ENCODE results near the gene NOL11.

NOL11 gene

DNA sequence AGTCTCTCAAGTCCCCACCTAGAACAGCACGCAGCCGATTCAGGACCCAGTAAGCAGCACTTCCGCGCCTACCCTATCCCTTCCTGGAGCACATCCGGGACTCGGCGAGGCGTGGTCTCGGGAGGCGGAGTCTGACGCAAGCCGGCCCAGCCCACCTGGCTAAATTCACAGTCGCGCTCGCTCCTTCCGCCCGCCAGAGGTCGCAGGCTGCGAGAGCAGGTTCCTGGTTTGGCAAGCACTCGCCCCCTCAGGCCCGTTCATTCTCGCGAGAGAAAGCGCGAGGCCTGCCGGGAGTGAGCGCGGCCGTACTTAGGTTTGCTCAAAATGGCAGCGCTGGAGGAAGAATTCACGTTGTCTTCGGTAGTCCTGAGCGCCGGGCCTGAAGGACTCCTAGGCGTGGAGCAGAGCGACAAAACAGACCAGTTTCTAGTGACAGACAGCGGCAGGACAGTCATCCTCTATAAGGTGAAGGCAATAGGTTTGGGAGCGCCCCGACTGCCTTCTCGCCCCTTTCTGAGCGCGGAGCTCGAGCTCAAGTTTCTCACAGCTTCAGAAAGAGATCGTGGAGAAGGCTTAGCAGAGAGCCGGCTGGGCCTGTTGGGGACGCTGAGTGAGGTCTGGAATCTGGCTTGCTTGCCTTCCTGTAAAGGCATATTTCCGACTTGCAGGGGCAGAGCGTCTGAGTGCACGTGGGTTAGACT is at the start of gene NOL11:
TSS of gene NOL11 (plus strand) at position 313 of the 701 bp plus-strand sequence. CDS start at position 325, 12 bp downstream.
- no peak for TF ChIP-seq EZH2phosphoT487 (IDR thresholded peaks at IDR 0.05; ENCODE audit: borderline replicate concordance)
- TF ChIP-seq, protein P1, sequence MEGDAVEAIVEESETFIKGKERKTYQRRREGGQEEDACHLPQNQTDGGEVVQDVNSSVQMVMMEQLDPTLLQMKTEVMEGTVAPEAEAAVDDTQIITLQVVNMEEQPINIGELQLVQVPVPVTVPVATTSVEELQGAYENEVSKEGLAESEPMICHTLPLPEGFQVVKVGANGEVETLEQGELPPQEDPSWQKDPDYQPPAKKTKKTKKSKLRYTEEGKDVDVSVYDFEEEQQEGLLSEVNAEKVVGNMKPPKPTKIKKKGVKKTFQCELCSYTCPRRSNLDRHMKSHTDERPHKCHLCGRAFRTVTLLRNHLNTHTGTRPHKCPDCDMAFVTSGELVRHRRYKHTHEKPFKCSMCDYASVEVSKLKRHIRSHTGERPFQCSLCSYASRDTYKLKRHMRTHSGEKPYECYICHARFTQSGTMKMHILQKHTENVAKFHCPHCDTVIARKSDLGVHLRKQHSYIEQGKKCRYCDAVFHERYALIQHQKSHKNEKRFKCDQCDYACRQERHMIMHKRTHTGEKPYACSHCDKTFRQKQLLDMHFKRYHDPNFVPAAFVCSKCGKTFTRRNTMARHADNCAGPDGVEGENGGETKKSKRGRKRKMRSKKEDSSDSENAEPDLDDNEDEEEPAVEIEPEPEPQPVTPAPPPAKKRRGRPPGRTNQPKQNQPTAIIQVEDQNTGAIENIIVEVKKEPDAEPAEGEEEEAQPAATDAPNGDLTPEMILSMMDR (conservative IDR thresholded peaks at IDR 0.05; ENCODE audit: low read length): peak; percentile 86
- Histone ChIP-seq H3K9me2 (replicated peaks; ENCODE audit: low read depth, low read length) (no peaks in the 10 kb centered on the region), H3K79me2 (ENCODE audit: insufficient read depth, low read length) (peaks cover 49% of the 10 kb centered on the region), H3K36me3 (ENCODE audit: insufficient read depth, low read length) (peaks cover 20% of the 10 kb centered on the region), H3F3A (ENCODE audit: low read depth) (no peaks in the 10 kb centered on the region), H3K27me3 (ENCODE audit: insufficient read depth, low read length, poor library complexity, severe bottlenecking) (no peaks in the 10 kb centered on the region), H3K9me3 (ENCODE audit: insufficient read depth, low read depth, low read length) (no peaks in the 10 kb centered on the region), H2AFZ (ENCODE audit: low read length) (peak within 1 kb of the TSS; percentile 85), H3K4me2 (ENCODE audit: low read depth, low read length, poor library complexity, severe bottlenecking) (peak within 1 kb of the TSS; percentile 92), H3K9ac (ENCODE audit: low read depth, low read length, poor library complexity, severe bottlenecking) (peak within 1 kb of the TSS; percentile 91), H4K20me1 (ENCODE audit: insufficient read depth, low read length, poor library complexity, severe bottlenecking) (peaks cover 11% of the 10 kb centered on the region), H3K4me3 (ENCODE audit: low read length, poor library complexity, severe bottlenecking) (peak within 1 kb of the TSS; percentile 79), H3K4me1 (ENCODE audit: insufficient read depth, low read length, poor library complexity, severe bottlenecking) (peaks cover 33% of the 10 kb centered on the region)

DNA sequence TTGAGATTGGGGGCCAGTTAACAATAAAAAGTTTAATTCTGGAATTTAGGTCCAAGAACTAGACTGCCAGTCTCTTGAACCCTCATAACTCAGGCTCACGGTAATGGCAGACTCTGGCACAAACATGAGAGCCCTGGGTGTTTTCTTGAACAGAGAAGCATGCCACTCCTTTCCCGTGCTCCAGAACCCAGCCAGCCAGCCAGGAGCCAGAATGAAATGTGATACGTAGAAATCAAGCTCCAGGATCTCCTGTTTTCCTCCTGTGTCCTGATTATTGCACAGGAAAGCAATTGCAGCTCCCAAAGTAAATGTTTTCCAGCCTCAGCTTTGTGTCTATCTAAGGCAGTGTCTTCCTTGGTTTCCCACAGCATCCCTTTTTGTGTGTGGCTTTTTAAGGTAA is 46.2 kb upstream of the NOL11 start:
- H3K4me1 ChIP-seq (ENCODE audit: insufficient read depth, low read length, poor library complexity, severe bottlenecking): no peaks in the 10 kb centered on the region
- no peak overlapping the region for H2AFZ ChIP-seq (ENCODE audit: low read length)
- H3K9me3 ChIP-seq (ENCODE audit: insufficient read depth, low read depth, low read length): no peaks in the 10 kb centered on the region
- no peaks in the 10 kb centered on the region for H3K27me3 ChIP-seq (ENCODE audit: insufficient read depth, low read length, poor library complexity, severe bottlenecking)
- H4K20me1 ChIP-seq (ENCODE audit: insufficient read depth, low read length, poor library complexity, severe bottlenecking): no peaks in the 10 kb centered on the region
- H3K79me2 ChIP-seq (ENCODE audit: insufficient read depth, low read length): no peaks in the 10 kb centered on the region
- H3K9me2 ChIP-seq (replicated peaks; ENCODE audit: low read depth, low read length): no peaks in the 10 kb centered on the region
- peaks cover 4% of the 10 kb centered on the region; the same call in 1 of the 2 replicates for H3K36me3 ChIP-seq (ENCODE audit: insufficient read depth, low read length)
- no peak overlapping the region for H3K4me3 ChIP-seq (ENCODE audit: low read length, poor library complexity, severe bottlenecking)
- H3F3A ChIP-seq (ENCODE audit: low read depth): no peaks in the 10 kb centered on the region
- H3K9ac ChIP-seq (ENCODE audit: low read depth, low read length, poor library complexity, severe bottlenecking): no peak overlapping the region
- no peak overlapping the region for H3K4me2 ChIP-seq (ENCODE audit: low read depth, low read length, poor library complexity, severe bottlenecking)
- TF ChIP-seq, protein P1 (conservative IDR thresholded peaks at IDR 0.05; ENCODE audit: low read length): no peak
- no peak for TF ChIP-seq EZH2phosphoT487 (IDR thresholded peaks at IDR 0.05; ENCODE audit: borderline replicate concordance)

DNA sequence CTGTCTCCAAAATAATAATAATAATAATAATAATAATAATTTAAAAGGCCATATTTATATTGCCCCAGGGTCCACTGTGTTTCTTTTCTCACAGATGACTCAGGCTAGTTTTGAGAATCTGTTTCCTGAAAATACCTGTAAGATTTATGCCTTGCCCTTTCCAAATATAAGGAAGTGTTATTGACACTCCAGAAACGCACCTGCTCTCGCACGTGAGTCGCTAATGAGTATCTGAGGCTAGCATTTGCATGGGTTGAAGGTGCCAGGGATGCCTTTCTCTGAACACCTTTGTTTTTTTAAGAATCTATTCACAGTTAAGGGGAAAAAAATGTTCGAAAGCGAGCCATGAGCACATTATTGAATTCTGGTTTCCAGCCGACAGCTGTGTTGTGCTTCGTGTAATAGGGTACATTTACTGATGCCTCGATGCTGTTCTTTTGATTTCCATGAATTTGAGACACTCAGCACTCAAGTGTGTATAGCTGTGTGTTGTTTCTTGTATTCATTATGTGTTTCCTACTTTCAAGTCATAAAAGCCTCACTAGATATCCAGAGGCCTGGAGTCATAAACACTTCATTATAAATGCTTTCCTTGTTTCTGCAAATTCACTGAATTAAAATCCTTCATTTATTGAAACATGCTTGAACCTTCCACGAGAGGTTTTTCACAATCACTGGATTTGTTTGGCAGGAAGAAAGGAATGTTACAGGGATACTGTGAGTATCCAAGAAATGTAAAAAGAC is 45.0 kb upstream of the NOL11 start:
- Histone ChIP-seq H2AFZ (ENCODE audit: low read length) (no peak overlapping the region), H4K20me1 (ENCODE audit: insufficient read depth, low read length, poor library complexity, severe bottlenecking) (no peaks in the 10 kb centered on the region), H3K4me3 (ENCODE audit: low read length, poor library complexity, severe bottlenecking) (no peak overlapping the region), H3K79me2 (ENCODE audit: insufficient read depth, low read length) (no peaks in the 10 kb centered on the region), H3K9me2 (replicated peaks; ENCODE audit: low read depth, low read length) (no peaks in the 10 kb centered on the region), H3K36me3 (ENCODE audit: insufficient read depth, low read length) (peaks cover 4% of the 10 kb centered on the region; the same call in 1 of the 2 replicates), H3K9ac (ENCODE audit: low read depth, low read length, poor library complexity, severe bottlenecking) (no peak overlapping the region), H3K4me1 (ENCODE audit: insufficient read depth, low read length, poor library complexity, severe bottlenecking) (no peaks in the 10 kb centered on the region), H3K27me3 (ENCODE audit: insufficient read depth, low read length, poor library complexity, severe bottlenecking) (no peaks in the 10 kb centered on the region), H3K9me3 (ENCODE audit: insufficient read depth, low read depth, low read length) (no peaks in the 10 kb centered on the region), H3F3A (ENCODE audit: low read depth) (no peaks in the 10 kb centered on the region), H3K4me2 (ENCODE audit: low read depth, low read length, poor library complexity, severe bottlenecking) (no peak overlapping the region)
- no peak for TF ChIP-seq EZH2phosphoT487 (IDR thresholded peaks at IDR 0.05; ENCODE audit: borderline replicate concordance)
- TF ChIP-seq, protein P1 (conservative IDR thresholded peaks at IDR 0.05; ENCODE audit: low read length): no peak

All from Loucy (cell line).